Breast epithelium (tissue), 4 donors: Measurements from ENCODE around the gene ADRA2B. TPM values are rescaled to one million over a fixed set of nuclear protein-coding genes. Genes with fewer than 3 reads are reported as not detected.

ENCODE experiments used
- DNase-seq, 2 donors: peaks; one replicate each; pipeline ENCODE4 v3.0.0-alpha.2; 2019; ENCODE audit warnings: low spot score in 2 of 2
- H3K27ac ChIP-seq, 2 donors: fragments of 200-600 bp; sonication (generic) in 1 of 2; one replicate each; pipeline ENCODE4 v1.5.1; 2016 to 2019; ENCODE audit warnings: mild to moderate bottlenecking in 1 of 2
- H3K27me3 ChIP-seq, 2 donors: fragments of 200-600 bp; sonication (generic) in 1 of 2; one replicate each; pipeline versions ENCODE4 v1.5.1 to v1.6.0; 2017 to 2019; ENCODE audit warnings: control low read depth in 1 of 2, mild to moderate bottlenecking in 1 of 2
- H3K36me3 ChIP-seq: fragments of 200-600 bp; one replicate; pipeline ENCODE4 v1.5.1; 2019
- H3K4me1 ChIP-seq, 2 donors: fragments of 200-600 bp; sonication (generic); one replicate each; pipeline ENCODE4 v1.5.1; 2016 to 2019; ENCODE audit warnings: control low read depth in 1 of 2
- H3K4me3 ChIP-seq, 3 donors: fragments of 200-600 bp; sonication (generic); 1 replicate in 2 of 3; 2 replicates in 1 of 3; pipeline ENCODE4 v1.5.1; 2016 to 2019; ENCODE audit warnings: mild to moderate bottlenecking in 3 of 3, moderate library complexity in 2 of 3
- H3K9me3 ChIP-seq, 2 donors: fragments of 200-600 bp; sonication (generic) in 1 of 2; one replicate each; pipeline ENCODE4 v1.5.1; 2016 to 2019; ENCODE audit warnings: control low read depth in 1 of 2
- CTCF ChIP-seq, 3 donors: fragments of 450-650 bp; IDR thresholded peaks; one replicate each; pipeline ENCODE4 v1.5.1; 2016 to 2017; ENCODE audit warnings: antibody characterized with exemption in 3 of 3, mild to moderate bottlenecking in 3 of 3, moderate library complexity in 3 of 3
- POLR2A ChIP-seq: fragments of 450-650 bp; IDR thresholded peaks from one replicate; pipeline ENCODE4 v1.6.1; 2016; ENCODE audit warnings: antibody characterized with exemption, mild to moderate bottlenecking, moderate library complexity
- POLR2AphosphoS5 ChIP-seq, 3 donors: sonication (generic); formaldehyde crosslinking; IDR thresholded peaks; one replicate each; pipeline ENCODE4 v1.6.1; 2017; ENCODE audit warnings: antibody characterized with exemption in 3 of 3
- intact Hi-C: fragments of 100-400 bp; cut with DNase I; formaldehyde crosslinking; loops from one replicate; pipeline ENCODE4 v1.15.1; 2023; ENCODE audit warnings: low total_unique reads
- total RNA-seq, 3 donors: library from RNA; depleted of rRNA; stranded (reverse); fragments of >200 nt; gene quantifications; one replicate each; pipeline ENCODE4 v1.1.0, GENCODE V29; 2016

The ADRA2B gene
- total RNA-seq, 3 donors from 2014 or later, result 1.3 to 1.6 (median 1.4) TPM

- Histone ChIP-seq H3K9me3 (no peaks in the 10 kb centered on the region), H3K4me1 (no peaks in the 10 kb centered on the region), H3K4me3 (no peak overlapping the region), H3K36me3 (no peaks in the 10 kb centered on the region), H3K27ac (no peak overlapping the region), H3K27me3 (no peaks in the 10 kb centered on the region)
- intact Hi-C loops, result no loop called here
- TF ChIP-seq CTCF (IDR thresholded peaks at IDR 0.05) (no peak), POLR2A (no peak), POLR2AphosphoS5 (IDR thresholded peaks at IDR 0.05) (no peak)
- peak in 1 of 2 donors; percentile 33 for DNase-seq
Observed at GRCh38 chr2:96156011-96156820, 39.8 kb upstream of the ADRA2B start.

- TF ChIP-seq POLR2AphosphoS5 (IDR thresholded peaks at IDR 0.05) (no peak), POLR2A (no peak), CTCF (IDR thresholded peaks at IDR 0.05) (no peak)
- Histone ChIP-seq H3K27me3 (no peaks in the 10 kb centered on the region), H3K27ac (no peak overlapping the region), H3K9me3 (no peaks in the 10 kb centered on the region), H3K4me1 (no peaks in the 10 kb centered on the region), H3K36me3 (no peaks in the 10 kb centered on the region), H3K4me3 (no peak overlapping the region)
- peak in 1 of 2 donors; percentile 24 for DNase-seq
- intact Hi-C loops, result no loop called here
Observed at GRCh38 chr2:96154506-96155380, 38.4 kb upstream of the ADRA2B start.

- Histone ChIP-seq H3K4me1 (no peaks in the 10 kb centered on the region), H3K27ac (no peak overlapping the region), H3K4me3 (no peak overlapping the region), H3K27me3 (no peaks in the 10 kb centered on the region), H3K36me3 (no peaks in the 10 kb centered on the region), H3K9me3 (no peaks in the 10 kb centered on the region)
- no peak for DNase-seq
- TF ChIP-seq CTCF (IDR thresholded peaks at IDR 0.05) (no peak), POLR2A (no peak), POLR2AphosphoS5 (IDR thresholded peaks at IDR 0.05) (no peak)
- intact Hi-C loops, result no loop called here
Observed at GRCh38 chr2:96153991-96154431, 37.6 kb upstream of the ADRA2B start.

GRCh38 chr2:96153291-96153713 is 36.9 kb upstream of the ADRA2B start:
- no peak overlapping the region for H3K4me3 ChIP-seq
- peaks cover 0 to 2% of the 10 kb centered on the region in 2 donors for H3K4me1 ChIP-seq
- H3K36me3 ChIP-seq, result no peaks in the 10 kb centered on the region
- no peak overlapping the region for H3K27ac ChIP-seq
- no peaks in the 10 kb centered on the region for H3K27me3 ChIP-seq
- peak in 1 of 2 donors; percentile 40 for DNase-seq
- intact Hi-C loops, result no loop called here
- H3K9me3 ChIP-seq, result no peaks in the 10 kb centered on the region
- no peak for TF ChIP-seq CTCF (IDR thresholded peaks at IDR 0.05)
- TF ChIP-seq POLR2AphosphoS5 (IDR thresholded peaks at IDR 0.05), result no peak
